Endothelial cell (in vitro differentiated cells): ENCODE data around the gene MTA1. TPM values are rescaled to one million over a fixed set of nuclear protein-coding genes. Genes with fewer than 3 reads are reported as not detected.

ENCODE experiments used
- DNase-seq: peaks from one replicate; pipeline ENCODE4 v3.0.0; 2021; ENCODE audit warnings: low spot score
- H3K27ac Mint-ChIP-seq: one replicate; pipeline ENCODE4 v1.8.0; 2021; ENCODE audit warnings: mixed read lengths, inconsistent platforms; ENCODE audit not compliant: unreplicated experiment
- H3K27me3 Mint-ChIP-seq: one replicate; pipeline ENCODE4 v1.8.0; 2021; ENCODE audit warnings: mild to moderate bottlenecking, moderate library complexity, mixed read lengths, inconsistent platforms; ENCODE audit not compliant: unreplicated experiment
- H3K36me3 Mint-ChIP-seq: one replicate; pipeline ENCODE4 v1.8.0; 2021; ENCODE audit warnings: mild to moderate bottlenecking, low read depth, mixed read lengths, inconsistent platforms; ENCODE audit not compliant: unreplicated experiment
- H3K4me1 Mint-ChIP-seq: one replicate; pipeline ENCODE4 v1.8.0; 2021; ENCODE audit warnings: mild to moderate bottlenecking, mixed read lengths, inconsistent platforms; ENCODE audit not compliant: unreplicated experiment
- H3K4me3 Mint-ChIP-seq: one replicate; pipeline ENCODE4 v1.8.0; 2021; ENCODE audit warnings: mild to moderate bottlenecking, mixed read lengths, inconsistent platforms; ENCODE audit not compliant: unreplicated experiment
- H3K9me3 Mint-ChIP-seq: one replicate; pipeline ENCODE4 v1.8.0; 2021; ENCODE audit warnings: mixed read lengths, inconsistent platforms; ENCODE audit not compliant: unreplicated experiment
- total RNA-seq: library from RNA; stranded (reverse); fragmentation: NEBNext Ultra II Directional; extraction: Animal tissue kit (Norgen Biotek cat#: 25700); gene quantifications from one replicate; pipeline ENCODE4 v1.2.1, GENCODE V29; 2021; ENCODE audit not compliant: unreplicated experiment
- TF ChIP-seq, protein P1 (sequence below): fragments of 200-600 bp; sonication (generic); IDR thresholded peaks from one replicate; pipeline ENCODE4 v1.5.0; 2021; ENCODE audit warnings: antibody characterized with exemption; ENCODE audit not compliant: unreplicated experiment

Gene MTA1
- total RNA-seq, 1 donor from 2014 or later, result 150 TPM

DNA sequence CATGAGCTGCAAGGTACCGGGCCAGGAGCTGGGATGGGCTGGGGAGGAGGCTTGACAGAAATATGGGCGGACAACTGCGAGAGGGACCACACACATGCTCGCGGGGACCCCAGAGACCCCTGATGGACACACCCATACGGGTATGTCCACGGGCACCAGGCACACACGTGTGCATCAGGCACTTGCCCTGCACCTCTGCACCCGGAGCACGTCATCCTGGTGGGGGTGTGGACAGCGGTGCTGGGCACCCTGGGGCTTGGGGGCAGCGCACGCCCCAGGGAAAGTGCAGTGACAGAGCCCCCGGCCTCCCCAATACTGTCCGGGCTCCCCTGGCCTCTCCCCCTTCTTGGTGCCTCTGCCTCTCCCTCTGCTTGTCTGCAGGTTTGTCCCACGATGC lies 65.4 kb downstream of the MTA1 start:
- no peaks in the 10 kb centered on the region for H3K9me3 Mint-ChIP-seq
- H3K36me3 Mint-ChIP-seq, result peaks cover 4% of the 10 kb centered on the region
- TF ChIP-seq, protein P1, sequence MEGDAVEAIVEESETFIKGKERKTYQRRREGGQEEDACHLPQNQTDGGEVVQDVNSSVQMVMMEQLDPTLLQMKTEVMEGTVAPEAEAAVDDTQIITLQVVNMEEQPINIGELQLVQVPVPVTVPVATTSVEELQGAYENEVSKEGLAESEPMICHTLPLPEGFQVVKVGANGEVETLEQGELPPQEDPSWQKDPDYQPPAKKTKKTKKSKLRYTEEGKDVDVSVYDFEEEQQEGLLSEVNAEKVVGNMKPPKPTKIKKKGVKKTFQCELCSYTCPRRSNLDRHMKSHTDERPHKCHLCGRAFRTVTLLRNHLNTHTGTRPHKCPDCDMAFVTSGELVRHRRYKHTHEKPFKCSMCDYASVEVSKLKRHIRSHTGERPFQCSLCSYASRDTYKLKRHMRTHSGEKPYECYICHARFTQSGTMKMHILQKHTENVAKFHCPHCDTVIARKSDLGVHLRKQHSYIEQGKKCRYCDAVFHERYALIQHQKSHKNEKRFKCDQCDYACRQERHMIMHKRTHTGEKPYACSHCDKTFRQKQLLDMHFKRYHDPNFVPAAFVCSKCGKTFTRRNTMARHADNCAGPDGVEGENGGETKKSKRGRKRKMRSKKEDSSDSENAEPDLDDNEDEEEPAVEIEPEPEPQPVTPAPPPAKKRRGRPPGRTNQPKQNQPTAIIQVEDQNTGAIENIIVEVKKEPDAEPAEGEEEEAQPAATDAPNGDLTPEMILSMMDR, result no peak
- DNase-seq, result no peak
- no peak overlapping the region for H3K27ac Mint-ChIP-seq
- H3K27me3 Mint-ChIP-seq, result peaks cover 34% of the 10 kb centered on the region
- H3K4me3 Mint-ChIP-seq, result no peak overlapping the region
- H3K4me1 Mint-ChIP-seq, result peaks cover 12% of the 10 kb centered on the region

DNA sequence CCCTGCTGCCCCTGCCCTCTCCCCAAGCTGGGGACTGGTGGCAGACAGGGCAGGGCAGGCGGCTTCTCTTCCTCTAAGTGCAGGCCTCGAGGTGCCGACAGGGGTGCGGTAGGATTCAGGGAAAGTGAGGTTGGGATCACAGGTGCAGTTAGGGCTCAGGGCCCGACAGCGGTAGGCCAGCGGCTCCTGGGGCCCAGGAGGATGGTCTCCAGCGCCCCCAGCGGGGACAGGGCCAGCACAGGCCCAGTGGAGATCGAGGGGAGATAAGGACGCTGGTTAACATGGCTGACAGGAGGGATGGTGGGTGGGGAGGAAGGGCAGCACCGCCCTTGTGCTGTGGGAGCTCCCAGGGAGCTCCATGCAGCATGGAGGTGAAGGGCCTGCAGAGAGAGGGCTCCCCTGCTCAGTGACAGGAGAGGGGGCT lies 66.1 kb downstream of the MTA1 start:
- no peaks in the 10 kb centered on the region for H3K9me3 Mint-ChIP-seq
- no peak overlapping the region for H3K4me3 Mint-ChIP-seq
- DNase-seq, result peak; percentile 77
- peaks cover 12% of the 10 kb centered on the region for H3K4me1 Mint-ChIP-seq
- TF ChIP-seq, protein P1, result no peak
- peaks cover 4% of the 10 kb centered on the region for H3K36me3 Mint-ChIP-seq
- H3K27me3 Mint-ChIP-seq, result peaks cover 30% of the 10 kb centered on the region
- no peak overlapping the region for H3K27ac Mint-ChIP-seq

DNA sequence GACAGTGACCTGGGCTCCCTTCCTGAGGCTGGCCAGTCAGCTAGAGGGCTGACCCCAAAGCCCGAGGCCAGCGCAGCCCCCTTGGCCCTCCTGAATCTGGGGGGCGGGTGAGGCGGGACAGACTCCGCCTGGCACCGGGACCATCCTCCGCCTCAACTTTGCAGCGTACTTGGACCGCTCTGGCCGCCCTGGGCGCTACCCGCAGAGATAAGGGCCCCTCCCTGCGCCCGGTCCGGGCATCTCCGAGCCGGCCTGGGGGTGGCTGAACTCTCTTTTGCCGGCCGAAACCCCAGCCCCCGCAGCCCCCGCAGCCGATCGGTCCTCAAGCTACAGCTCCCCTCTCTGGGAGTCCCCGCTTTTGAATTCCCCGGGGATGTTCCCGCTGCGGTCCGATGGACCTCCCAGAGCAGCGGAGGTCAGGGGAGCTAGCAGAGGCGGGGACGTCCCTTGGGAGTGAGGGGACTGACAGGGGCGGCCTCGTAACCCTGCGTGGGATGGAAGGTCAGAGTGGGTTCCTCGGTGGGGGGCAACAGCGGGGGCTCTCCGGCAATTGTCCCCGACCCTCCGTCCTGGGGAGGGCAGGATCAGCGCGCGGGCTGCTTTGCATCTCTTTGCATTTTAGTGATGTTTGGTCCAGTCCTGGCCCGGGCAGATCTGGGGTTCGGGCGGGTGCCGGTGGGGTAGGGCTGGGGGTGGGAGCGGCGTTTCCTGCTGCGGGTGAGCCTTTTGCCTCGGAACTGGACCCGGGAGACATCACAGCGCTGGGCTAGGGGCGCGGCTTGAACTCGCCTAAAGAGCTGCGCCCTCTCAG lies 66.7 kb downstream of the MTA1 start, which contains the start of gene CRIP1:
Gene CRIP1 (plus strand): TSS at position 724 of the 811 bp plus-strand sequence. CDS start 374 bp downstream, outside the sequence.
- Mint-ChIP-seq H3K27ac (no peak within 1 kb of the TSS), H3K4me1 (peaks cover 15% of the 10 kb centered on the region), H3K27me3 (peaks cover 31% of the 10 kb centered on the region), H3K9me3 (no peaks in the 10 kb centered on the region), H3K4me3 (no peak within 1 kb of the TSS), H3K36me3 (peaks cover 4% of the 10 kb centered on the region)
- TF ChIP-seq, protein P1, result no peak
- no peak for DNase-seq

DNA sequence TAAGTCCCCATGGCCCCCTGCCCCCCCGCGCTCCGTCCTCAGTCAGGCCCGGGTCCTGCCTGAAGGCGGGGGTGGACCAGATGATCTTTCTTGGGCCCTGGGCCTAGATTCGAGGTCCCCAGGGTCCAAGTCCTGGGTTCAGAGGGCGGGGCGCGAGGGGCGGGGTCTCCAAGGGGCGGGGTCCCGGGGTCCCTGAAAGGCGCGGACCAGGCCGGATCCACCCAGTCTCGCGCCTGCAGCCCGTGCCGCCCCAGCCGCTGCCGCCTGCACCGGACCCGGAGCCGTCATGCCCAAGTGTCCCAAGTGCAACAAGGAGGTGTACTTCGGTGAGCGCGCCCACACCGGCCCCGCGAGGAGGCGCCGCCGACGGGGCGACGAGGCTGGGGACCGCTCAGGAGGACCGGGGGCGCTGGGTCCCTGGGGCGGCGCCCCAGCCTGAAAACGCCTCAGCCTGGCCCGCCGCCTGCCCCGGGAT lies 67.4 kb downstream of the MTA1 start:
- Mint-ChIP-seq H3K36me3 (peaks cover 4% of the 10 kb centered on the region), H3K4me1 (peaks cover 12% of the 10 kb centered on the region), H3K27ac (no peak overlapping the region), H3K9me3 (no peaks in the 10 kb centered on the region), H3K4me3 (no peak overlapping the region), H3K27me3 (peaks cover 30% of the 10 kb centered on the region)
- no peak for DNase-seq
- TF ChIP-seq, protein P1, result no peak

DNA sequence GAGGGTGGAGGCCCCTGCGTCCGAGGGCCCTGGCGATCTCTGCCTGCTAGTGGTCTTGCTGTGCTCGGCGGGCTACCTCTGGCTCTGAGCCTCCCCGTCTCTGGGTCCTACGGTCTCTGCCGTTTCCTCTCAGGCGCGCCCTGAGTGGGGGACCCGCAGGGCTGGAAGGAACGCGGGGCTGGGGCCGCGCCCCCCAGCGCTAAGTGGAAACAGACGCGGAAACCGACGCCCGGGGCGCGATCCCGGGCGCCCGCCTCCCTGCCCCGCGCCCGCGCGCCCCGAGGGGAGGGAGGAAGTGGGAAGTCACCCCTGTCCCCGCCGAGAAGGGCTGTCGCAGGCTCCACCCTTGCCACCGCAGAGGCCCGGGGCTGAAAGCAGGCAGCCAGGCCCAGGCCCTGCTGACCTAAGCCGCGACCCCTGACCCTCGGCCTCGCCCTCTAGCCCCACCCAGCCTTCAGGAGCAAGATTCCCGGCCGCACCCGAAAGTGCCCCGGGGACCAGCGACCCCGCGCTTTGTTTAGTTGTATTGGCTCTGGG lies 67.9 kb downstream of the MTA1 start:
- Mint-ChIP-seq H3K9me3 (no peaks in the 10 kb centered on the region), H3K27me3 (peaks cover 28% of the 10 kb centered on the region), H3K36me3 (peaks cover 4% of the 10 kb centered on the region), H3K4me1 (peaks cover 7% of the 10 kb centered on the region), H3K4me3 (no peak overlapping the region), H3K27ac (no peak overlapping the region)
- DNase-seq, result no peak
- TF ChIP-seq, protein P1, result no peak
